T-helper 9 cell (primary cell): ENCODE measurements around the gene SLC25A33.

Source experiments
- DNase-seq: peaks from one replicate; pipeline ENCODE4 v3.0.0-alpha.2; 2020

Gene SLC25A33

DNA sequence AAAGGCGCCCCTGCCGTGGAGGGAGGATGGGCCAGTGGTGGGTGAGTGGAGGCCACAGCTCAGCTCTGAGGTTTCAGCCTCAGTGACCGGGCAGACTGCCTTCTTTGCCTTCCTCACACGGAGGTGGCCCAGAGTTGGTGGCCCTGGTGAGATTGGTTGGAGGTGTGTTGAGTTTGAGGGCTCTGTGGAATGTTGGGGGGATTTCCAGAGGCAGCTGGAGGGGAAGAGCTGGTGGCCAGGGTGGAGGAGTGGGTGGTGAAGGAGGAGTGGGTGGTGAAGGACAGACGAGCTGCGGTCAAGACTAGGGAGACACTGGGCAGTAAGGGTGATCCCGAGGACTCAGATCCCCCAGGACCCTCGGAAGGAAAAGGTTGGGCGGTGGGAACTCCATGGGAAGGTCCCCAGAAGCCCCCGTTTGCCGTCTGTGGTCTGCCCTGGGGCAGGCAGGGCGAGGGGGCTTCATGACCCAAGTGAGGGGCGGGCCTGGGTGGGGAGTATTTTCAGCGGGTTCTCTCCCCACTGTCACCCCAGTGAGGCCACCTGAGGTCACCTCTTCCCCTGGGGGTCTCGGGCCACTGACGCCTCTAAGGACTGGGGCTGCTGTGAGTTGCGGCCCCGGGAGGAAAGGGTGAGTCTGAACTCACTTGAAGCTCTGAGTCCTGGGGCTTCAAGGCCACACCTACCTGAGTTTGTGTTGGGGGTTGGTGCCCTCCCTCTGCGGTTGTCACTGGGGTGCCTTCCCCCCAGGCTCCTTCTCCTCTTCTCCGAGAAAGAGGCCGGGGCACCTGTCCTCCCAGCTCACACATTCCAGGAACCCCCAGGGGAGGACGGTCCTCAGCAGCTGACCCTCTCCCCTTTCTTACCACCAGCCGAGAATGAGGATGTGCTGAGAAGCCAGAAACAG, 89.5 kb downstream of the SLC25A33 start:
- DNase-seq: peak; percentile 51

GRCh38 chr1:9629445-9630201, 90.4 kb downstream of the SLC25A33 start:
- peak; percentile 55 for DNase-seq

DNA sequence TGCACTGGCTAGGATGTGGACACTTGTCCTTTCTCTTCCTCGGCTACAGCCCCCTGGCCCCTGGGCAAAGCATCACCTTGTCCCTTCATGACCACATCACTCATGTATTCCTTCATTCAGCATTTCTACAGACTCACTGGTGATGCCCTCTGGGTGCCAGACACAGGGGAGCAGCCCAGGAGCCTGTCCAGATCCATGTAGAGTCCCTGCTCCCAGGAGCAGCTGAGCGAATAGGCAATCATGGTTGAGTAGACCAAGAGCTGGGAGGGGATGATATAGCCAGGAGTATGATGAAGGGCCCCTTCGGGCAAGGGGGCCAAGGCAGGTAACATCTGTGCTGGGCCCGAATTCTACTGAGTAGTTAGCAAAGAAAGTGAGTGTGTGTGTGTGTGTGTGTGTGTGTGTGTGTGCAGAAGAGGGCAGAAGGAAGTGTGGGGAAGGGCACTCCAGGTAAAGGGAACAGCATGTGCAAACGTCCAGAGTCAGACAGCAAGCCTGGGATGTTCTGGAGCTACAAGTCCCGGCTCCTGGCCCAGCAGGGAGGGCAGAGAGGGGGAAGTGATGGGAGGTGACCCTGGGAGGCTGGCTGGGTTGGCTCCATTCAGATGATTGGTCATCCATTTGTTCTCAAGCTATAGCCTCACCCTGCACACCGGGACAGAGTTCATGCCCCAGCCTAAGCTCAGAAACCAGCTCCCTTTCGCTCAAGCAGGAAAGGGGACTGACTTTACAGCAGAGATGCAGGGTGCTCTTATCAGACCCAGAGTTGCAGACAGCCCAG, 91.3 kb downstream of the SLC25A33 start:
- no peak for DNase-seq

DNA sequence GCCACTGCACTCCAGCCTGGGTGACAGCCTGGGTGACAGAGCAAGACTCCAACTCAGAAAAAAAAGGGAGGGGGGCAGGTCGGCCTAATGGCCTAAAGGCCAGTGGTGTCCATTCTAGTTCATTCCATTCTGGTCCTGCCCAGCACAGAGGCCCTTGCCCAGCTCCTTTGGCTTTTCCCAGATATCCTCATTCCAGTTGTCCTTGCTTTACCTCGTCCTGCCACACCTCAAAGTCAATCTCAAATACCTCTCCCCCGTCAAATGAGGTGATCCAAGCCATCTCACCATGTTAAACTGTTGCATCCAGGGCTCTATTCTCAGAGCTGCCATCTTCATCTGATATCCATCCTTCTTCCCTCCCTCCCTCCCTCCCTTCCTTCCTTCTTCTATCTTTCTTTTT, 92.3 kb downstream of the SLC25A33 start:
- DNase-seq: no peak

DNA sequence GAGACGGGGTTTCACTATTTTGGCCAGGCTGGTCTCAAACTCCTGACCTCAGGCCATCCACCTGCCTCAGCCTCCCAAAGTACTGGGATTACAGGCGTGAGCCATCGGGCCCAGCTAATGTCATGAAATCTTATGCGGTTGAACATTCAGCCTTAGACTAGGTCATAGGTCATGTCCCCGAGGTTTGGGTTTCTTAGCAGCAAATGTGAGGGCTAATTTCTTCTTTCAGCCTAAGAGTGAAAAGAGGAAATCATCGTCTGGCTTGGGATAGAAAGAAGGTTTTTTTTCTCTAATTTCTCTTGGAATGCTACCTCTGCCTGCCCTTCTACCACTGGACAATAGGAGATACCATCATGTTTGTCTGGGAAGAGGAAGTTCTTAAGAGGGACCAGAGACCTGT, 94.2 kb downstream of the SLC25A33 start:
- DNase-seq: no peak

- no peak for DNase-seq
Observed at GRCh38 chr1:9634582-9634981, 95.3 kb downstream of the SLC25A33 start.
